IPS DF 6.9 (cell line): ENCODE measurements around the gene PPP1R12B.
"Not testable (repeated sequence)": the region's sequence is repeated elsewhere in the genome, so short reads cannot be mapped to it uniquely, and the experiment has no call there.

Source experiments
- DNase-seq: peaks from one replicate; pipeline ENCODE4 v3.0.0-alpha.2; 2013; ENCODE audit warnings: low read depth, low spot score
- H3K27ac ChIP-seq: one replicate; pipeline ENCODE4 v1.5.1; 2013; ENCODE audit warnings: low read length, control low read depth
- H3K27me3 ChIP-seq: 2 replicates; pipeline ENCODE4 v1.6.1; 2013; ENCODE audit warnings: mild to moderate bottlenecking, low read length; ENCODE audit not compliant: control insufficient read depth, insufficient read depth
- H3K36me3 ChIP-seq: 2 replicates; pipeline ENCODE4 v1.6.1; 2013; ENCODE audit warnings: low read length; ENCODE audit not compliant: control insufficient read depth, insufficient read depth
- H3K4me1 ChIP-seq: 2 replicates; pipeline ENCODE4 v1.6.1; 2013; ENCODE audit warnings: low read length; ENCODE audit not compliant: control insufficient read depth, insufficient read depth
- H3K4me3 ChIP-seq: 2 replicates; pipeline ENCODE4 v1.5.1; 2013; ENCODE audit warnings: mild to moderate bottlenecking, low read length
- H3K9me3 ChIP-seq: 2 replicates; pipeline ENCODE4 v1.6.1; 2013; ENCODE audit warnings: low read length, inconsistent platforms; ENCODE audit not compliant: control insufficient read depth, insufficient read depth
- WGBS: extraction: QIAGEN DNeasy Blood & Tissue Kit; methylation state at CpG from one replicate; pipeline ENCODE4 v1.1.7; 2013; ENCODE audit warnings: mixed read lengths, missing lambda C conversion rate; ENCODE audit not compliant: insufficient read length, insufficient coverage; 5-methylcytosine and 5-hydroxymethylcytosine counted together

The PPP1R12B gene

GRCh38 chr1:202623075-202623474, 274.6 kb downstream of the PPP1R12B start:
- no CpG with 5 or more reads among the region's 7 CpGs for WGBS
- DNase-seq = no peak
- Histone ChIP-seq H3K4me3 (no peak overlapping the region), H3K9me3 (no peaks in the 10 kb centered on the region), H3K36me3 (no peaks in the 10 kb centered on the region), H3K27ac (no peak overlapping the region), H3K27me3 (no peaks in the 10 kb centered on the region), H3K4me1 (peaks cover 4% of the 10 kb centered on the region)

- H3K36me3 ChIP-seq, H3K27ac ChIP-seq, H3K4me1 ChIP-seq, DNase-seq, H3K9me3 ChIP-seq, H3K27me3 ChIP-seq, H3K4me3 ChIP-seq: not testable (repeated sequence)
- whole genome bisulfite sequencing = no CpG with 5 or more reads among the region's 12 CpGs
These were observed 275.0 kb downstream of the PPP1R12B start for GRCh38 chr1:202623476-202623875.

- Histone ChIP-seq H3K4me3 (no peak overlapping the region), H3K9me3 (no peaks in the 10 kb centered on the region), H3K4me1 (peaks cover 4% of the 10 kb centered on the region), H3K36me3 (no peaks in the 10 kb centered on the region), H3K27me3 (no peaks in the 10 kb centered on the region), H3K27ac (no peak overlapping the region)
- WGBS = 100% methylated on average over 5 of the region's 7 CpGs
- no peak for DNase-seq
These were observed 275.7 kb downstream of the PPP1R12B start for GRCh38 chr1:202624088-202624780.

DNA sequence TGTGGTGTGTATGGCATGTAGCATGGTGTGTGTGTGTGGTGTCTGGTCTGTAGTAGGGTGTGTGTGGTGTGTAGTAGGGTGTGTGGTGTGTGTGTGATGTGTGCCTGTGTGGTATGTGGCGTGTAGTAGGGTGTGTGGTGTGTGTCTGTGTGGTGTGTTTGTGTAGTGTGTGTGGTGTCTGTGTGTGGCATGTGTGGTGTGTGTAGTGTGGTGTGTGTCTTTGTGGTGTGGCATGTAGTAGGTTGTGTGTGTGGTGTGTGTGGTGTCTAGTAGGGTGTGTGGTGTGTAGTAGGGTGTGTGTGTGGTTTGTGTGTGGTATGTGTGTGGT, 276.2 kb downstream of the PPP1R12B start:
- no peaks in the 10 kb centered on the region for H3K27me3 ChIP-seq
- H3K9me3 ChIP-seq = no peaks in the 10 kb centered on the region
- peaks cover 4% of the 10 kb centered on the region for H3K4me1 ChIP-seq
- WGBS = 100% methylated on average over 1 of the region's 1 CpG
- DNase-seq = no peak
- no peak overlapping the region for H3K4me3 ChIP-seq
- H3K36me3 ChIP-seq = no peaks in the 10 kb centered on the region
- no peak overlapping the region for H3K27ac ChIP-seq

DNA sequence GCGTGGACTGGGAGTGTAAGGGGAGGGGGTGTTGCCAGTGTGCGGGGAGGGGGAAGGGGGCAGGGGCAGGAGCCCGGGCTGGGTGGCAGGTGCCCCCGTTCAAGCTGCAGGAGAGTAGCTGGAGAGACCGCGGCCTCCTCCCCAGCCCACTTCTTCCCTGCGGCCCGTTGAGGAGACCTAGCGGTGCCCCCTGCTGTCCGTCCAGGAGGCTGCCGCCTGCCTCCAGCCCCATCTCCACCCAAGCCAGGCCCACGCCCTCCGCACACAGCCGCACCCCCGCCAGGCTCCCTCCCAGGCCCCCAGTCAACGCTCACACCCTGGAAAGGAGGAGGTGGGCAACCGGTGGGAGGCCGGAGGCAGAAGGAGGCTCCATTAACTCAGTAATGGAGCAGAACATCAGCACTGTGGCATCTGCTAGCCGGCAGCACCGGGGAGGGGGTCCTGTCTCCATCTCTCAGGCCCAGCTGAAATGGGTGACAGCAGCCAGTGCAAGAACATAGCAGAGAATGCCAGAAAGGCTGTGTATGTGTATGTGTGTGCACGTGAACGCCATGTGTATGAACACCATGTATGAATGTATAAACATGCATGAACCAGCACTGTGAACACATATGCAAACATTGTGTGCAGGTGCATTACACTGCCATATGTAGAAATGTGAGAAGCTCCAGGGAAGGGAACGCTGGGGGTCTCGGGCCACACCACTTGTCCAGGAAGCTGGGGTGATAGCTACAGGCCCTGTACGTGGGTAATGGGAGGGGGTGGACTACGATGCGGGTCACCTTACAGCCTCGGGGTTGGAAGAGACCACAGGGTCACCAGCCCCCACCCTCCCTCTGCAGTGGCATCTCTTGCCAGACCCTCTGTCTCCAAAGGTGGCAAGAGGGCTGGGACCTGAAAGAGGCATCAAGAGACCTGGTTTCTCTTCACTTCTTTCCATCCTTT, 277.2 kb downstream of the PPP1R12B start:
- Histone ChIP-seq H3K4me3 (no peak overlapping the region), H3K27ac (no peak overlapping the region), H3K9me3 (no peaks in the 10 kb centered on the region), H3K36me3 (no peaks in the 10 kb centered on the region), H3K27me3 (no peaks in the 10 kb centered on the region), H3K4me1 (peaks cover 4% of the 10 kb centered on the region)
- no peak for DNase-seq
- 100% methylated on average over 1 of the region's 28 CpGs for WGBS

GRCh38 chr1:202627036-202627435, 278.5 kb downstream of the PPP1R12B start:
- not testable (repeated sequence) for H3K27me3 ChIP-seq, H3K4me3 ChIP-seq, DNase-seq, H3K27ac ChIP-seq, H3K4me1 ChIP-seq, H3K36me3 ChIP-seq, H3K9me3 ChIP-seq
- WGBS = no CpG with 5 or more reads among the region's 7 CpGs

DNA sequence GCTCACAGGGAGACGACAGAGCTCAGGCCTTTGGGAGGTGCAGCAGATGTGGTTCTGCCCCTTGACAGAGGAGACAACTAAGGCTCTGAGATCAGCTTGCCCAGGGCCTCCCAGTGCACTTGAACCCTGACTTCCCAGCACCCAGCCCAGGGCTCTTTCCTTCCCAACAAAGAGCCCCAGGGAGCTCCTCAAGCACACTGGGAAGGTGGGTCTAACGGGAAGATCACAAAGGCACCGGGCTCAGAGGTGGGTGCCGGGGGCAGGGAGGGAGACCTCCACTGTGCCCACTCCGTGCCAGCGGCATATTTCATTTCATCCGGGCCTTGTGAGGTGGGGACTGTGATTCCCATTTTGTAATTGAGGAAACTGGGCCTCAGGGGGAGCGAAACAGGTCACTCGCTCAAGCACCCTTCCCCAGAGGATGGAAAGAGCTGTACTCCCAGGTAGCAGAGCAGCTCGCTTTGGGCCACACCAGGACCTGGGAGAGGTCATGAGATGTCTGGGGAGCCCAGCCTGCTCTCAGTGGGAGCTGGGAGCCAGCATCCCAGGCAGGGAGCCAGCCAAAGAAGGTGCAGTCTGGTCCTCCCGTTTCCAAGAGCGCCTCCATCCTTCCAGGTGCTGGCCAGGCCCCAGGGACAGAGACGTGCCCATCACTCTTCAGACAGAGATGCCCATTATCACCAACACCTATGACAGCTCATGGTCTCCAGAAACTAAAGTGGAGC, 279.5 kb downstream of the PPP1R12B start:
- Histone ChIP-seq H3K4me3 (no peak overlapping the region), H3K9me3 (no peaks in the 10 kb centered on the region), H3K27ac (no peak overlapping the region), H3K27me3 (no peaks in the 10 kb centered on the region), H3K36me3 (no peaks in the 10 kb centered on the region), H3K4me1 (peaks cover 3% of the 10 kb centered on the region)
- no CpG with 5 or more reads among the region's 13 CpGs for WGBS
- no peak for DNase-seq

- H3K36me3 ChIP-seq = no peaks in the 10 kb centered on the region
- DNase-seq = no peak
- H3K27ac ChIP-seq = no peak overlapping the region
- no peaks in the 10 kb centered on the region for H3K27me3 ChIP-seq
- WGBS = no CpG with 5 or more reads among the region's 7 CpGs
- no peaks in the 10 kb centered on the region for H3K9me3 ChIP-seq
- peaks cover 3% of the 10 kb centered on the region; the same call in 1 of the 2 replicates for H3K4me1 ChIP-seq
- H3K4me3 ChIP-seq = no peak overlapping the region
These were observed 280.2 kb downstream of the PPP1R12B start for GRCh38 chr1:202628646-202629215.

GRCh38 chr1:202629257-202629811, 280.8 kb downstream of the PPP1R12B start:
- H3K9me3 ChIP-seq, DNase-seq, H3K27ac ChIP-seq, H3K36me3 ChIP-seq, H3K4me3 ChIP-seq, H3K27me3 ChIP-seq, H3K4me1 ChIP-seq: not testable (repeated sequence)
- no CpG with 5 or more reads among the region's 2 CpGs for WGBS

- H3K27ac ChIP-seq, H3K4me1 ChIP-seq, H3K4me3 ChIP-seq, DNase-seq, H3K27me3 ChIP-seq, H3K36me3 ChIP-seq, H3K9me3 ChIP-seq: not testable (repeated sequence)
- no CpG with 5 or more reads among the region's 6 CpGs for WGBS
These were observed 281.6 kb downstream of the PPP1R12B start for GRCh38 chr1:202630096-202630495.
